HEK293 (cell line): ENCODE results near the gene ARHGAP15.

Source experiments
- CTCF ChIA-PET: fragments of 350-600 bp; formaldehyde crosslinking; extraction: SDS; loops from one replicate; lab custom pipeline; 2021; ENCODE audit warnings: antibody characterized with exemption; lab: Yijun Ruan, JAX
- POLR2A ChIA-PET: fragments of 300-600 bp; formaldehyde crosslinking; extraction: SDS; loops from one replicate; lab custom pipeline; 2020; ENCODE audit warnings: antibody characterized with exemption, inconsistent platforms; lab: Yijun Ruan, JAX
- H3K27ac ChIP-seq: fragments of 200-500 bp; sonication (Bioruptor generic); 2 replicates; pipeline ENCODE4 v1.5.1; 2014; ENCODE audit warnings: low read depth, low read length, control low read depth, inconsistent platforms; ENCODE audit errors: extremely low read depth
- H3K36me3 ChIP-seq, 2 experiments: fragments of 200-500 bp in 1 of 2; sonication (Bioruptor generic) in 1 of 2; 1 replicate in 1 of 2; 2 replicates in 1 of 2; pipeline ENCODE4 v1.5.1; 2014 to 2017; ENCODE audit warnings: inconsistent platforms in 2 of 2, low read length in 2 of 2; ENCODE audit not compliant: control insufficient read depth in 2 of 2, insufficient read depth in 1 of 2
- H3K4me1 ChIP-seq: fragments of 200-500 bp; sonication (Bioruptor generic); 2 replicates; pipeline ENCODE4 v1.5.1; 2014; ENCODE audit warnings: mild to moderate bottlenecking, low read length, inconsistent platforms; ENCODE audit not compliant: control insufficient read depth, insufficient read depth
- H3K4me3 ChIP-seq: 2 replicates; pipeline ENCODE4 v1.5.1; 2011; ENCODE audit warnings: low read depth, mild to moderate bottlenecking, control low read depth, low read length, moderate library complexity
- H3K9me3 ChIP-seq: fragments of 200-500 bp; sonication (Bioruptor generic); 2 replicates; pipeline ENCODE4 v1.5.1; 2014; ENCODE audit warnings: low read depth, low read length, inconsistent platforms; ENCODE audit not compliant: control insufficient read depth, insufficient read depth
- BCL11A ChIP-seq: fragments of 450-650 bp; formaldehyde crosslinking; IDR thresholded peaks from 2 replicates; pipeline ENCODE4 v1.5.1; 2016; ENCODE audit warnings: low read depth, missing biosample characterization, missing genetic modification characterization
- FEZF1 ChIP-seq: fragments of 450-650 bp; formaldehyde crosslinking; IDR thresholded peaks from 2 replicates; pipeline ENCODE4 v1.5.1; 2016; ENCODE audit warnings: missing biosample characterization, missing genetic modification characterization
- INSM2 ChIP-seq: fragments of 450-650 bp; formaldehyde crosslinking; IDR thresholded peaks from 2 replicates; pipeline ENCODE4 v1.5.1; 2016; ENCODE audit warnings: missing biosample characterization, missing genetic modification characterization
- MZF1 ChIP-seq: fragments of 450-650 bp; formaldehyde crosslinking; IDR thresholded peaks from 2 replicates; pipeline ENCODE4 v1.5.1; 2017; ENCODE audit warnings: missing biosample characterization, missing genetic modification characterization, borderline replicate concordance
- PBX3 ChIP-seq: sonication (generic); formaldehyde crosslinking; IDR thresholded peaks from 2 replicates; pipeline ENCODE4 v1.8.1; 2022; ENCODE audit warnings: mild to moderate bottlenecking, moderate library complexity, missing genetic modification reagents
- SALL2 ChIP-seq: fragments of 450-650 bp; formaldehyde crosslinking; IDR thresholded peaks from 2 replicates; pipeline ENCODE4 v1.5.0; 2017; ENCODE audit warnings: missing biosample characterization, mild to moderate bottlenecking, missing genetic modification characterization, borderline replicate concordance
- SETDB1 ChIP-seq: IDR thresholded peaks from one replicate; pipeline ENCODE4 v1.6.1; 2017; ENCODE audit warnings: mild to moderate bottlenecking, low read length, moderate library complexity, mixed read lengths; ENCODE audit not compliant: insufficient read length
- SP3 ChIP-seq: fragments of 450-650 bp; formaldehyde crosslinking; IDR thresholded peaks from 2 replicates; pipeline ENCODE4 v1.5.1; 2016; ENCODE audit warnings: missing biosample characterization, missing genetic modification characterization
- ZBTB1 ChIP-seq: fragments of 450-650 bp; formaldehyde crosslinking; IDR thresholded peaks from 2 replicates; pipeline ENCODE4 v1.5.1; 2016; ENCODE audit warnings: missing biosample characterization, missing genetic modification characterization
- ZBTB21 ChIP-seq: fragments of 450-650 bp; formaldehyde crosslinking; IDR thresholded peaks from 2 replicates; pipeline ENCODE4 v1.5.1; 2017; ENCODE audit warnings: missing biosample characterization, missing genetic modification characterization
- ZFP3 ChIP-seq: fragments of 450-650 bp; formaldehyde crosslinking; IDR thresholded peaks from 2 replicates; pipeline ENCODE4 v1.5.1; 2016; ENCODE audit warnings: low read depth, missing biosample characterization, missing genetic modification characterization
- ZNF10 ChIP-seq: fragments of 450-650 bp; formaldehyde crosslinking; IDR thresholded peaks from 2 replicates; pipeline ENCODE4 v1.5.1; 2017; ENCODE audit warnings: missing biosample characterization, missing genetic modification characterization
- ZNF112 ChIP-seq: fragments of 450-650 bp; formaldehyde crosslinking; IDR thresholded peaks from 2 replicates; pipeline ENCODE4 v1.5.0; 2017; ENCODE audit warnings: missing biosample characterization, missing genetic modification characterization
- ZNF121 ChIP-seq: fragments of 450-650 bp; formaldehyde crosslinking; IDR thresholded peaks from 2 replicates; pipeline ENCODE4 v1.5.1; 2016; ENCODE audit warnings: missing biosample characterization, missing genetic modification characterization
- ZNF132 ChIP-seq: fragments of 450-650 bp; formaldehyde crosslinking; IDR thresholded peaks from 2 replicates; pipeline ENCODE4 v1.5.1; 2017; ENCODE audit warnings: missing biosample characterization, missing genetic modification characterization, borderline replicate concordance
- ZNF146 ChIP-seq: fragments of 450-650 bp; formaldehyde crosslinking; IDR thresholded peaks from 2 replicates; pipeline ENCODE4 v1.5.1; 2016; ENCODE audit warnings: missing biosample characterization, missing genetic modification characterization
- ZNF18 ChIP-seq: fragments of 450-650 bp; formaldehyde crosslinking; IDR thresholded peaks from 2 replicates; pipeline ENCODE4 v1.5.1; 2016; ENCODE audit warnings: missing biosample characterization, missing genetic modification characterization
- ZNF239 ChIP-seq: fragments of 450-650 bp; formaldehyde crosslinking; IDR thresholded peaks from 2 replicates; pipeline ENCODE4 v1.5.1; 2016; ENCODE audit warnings: missing biosample characterization, missing genetic modification characterization
- ZNF248 ChIP-seq: fragments of 450-650 bp; formaldehyde crosslinking; IDR thresholded peaks from 2 replicates; pipeline ENCODE4 v1.5.1; 2017; ENCODE audit warnings: missing biosample characterization, missing genetic modification characterization
- ZNF26 ChIP-seq: fragments of 450-650 bp; formaldehyde crosslinking; IDR thresholded peaks from 2 replicates; pipeline ENCODE4 v1.5.1; 2016; ENCODE audit warnings: missing biosample characterization, missing genetic modification characterization
- ZNF274 ChIP-seq, 2 experiments: fragments of 200-500 bp in 1 of 2; fragments of 450-650 bp in 1 of 2; sonication (Bioruptor generic) in 1 of 2; formaldehyde crosslinking in 1 of 2; IDR thresholded peaks; 2 replicates each; pipeline versions ENCODE4 v1.5.1 to v1.6.1; 2014 to 2016; ENCODE audit warnings: borderline replicate concordance in 1 of 2, inconsistent platforms in 1 of 2, low read length in 1 of 2, missing biosample characterization in 1 of 2, missing genetic modification characterization in 1 of 2
- ZNF350 ChIP-seq: fragments of 450-650 bp; formaldehyde crosslinking; IDR thresholded peaks from 2 replicates; pipeline ENCODE4 v1.5.0; 2017; ENCODE audit warnings: missing biosample characterization, mild to moderate bottlenecking, missing genetic modification characterization
- ZNF394 ChIP-seq: fragments of 450-650 bp; formaldehyde crosslinking; IDR thresholded peaks from 2 replicates; pipeline ENCODE4 v1.5.1; 2016; ENCODE audit warnings: missing biosample characterization, missing genetic modification characterization, mild to moderate bottlenecking, moderate library complexity, borderline replicate concordance
- ZNF501 ChIP-seq: fragments of 450-650 bp; formaldehyde crosslinking; IDR thresholded peaks from 2 replicates; pipeline ENCODE4 v1.5.1; 2016; ENCODE audit warnings: missing biosample characterization, missing genetic modification characterization
- ZNF510 ChIP-seq: fragments of 450-650 bp; formaldehyde crosslinking; IDR thresholded peaks from 2 replicates; pipeline ENCODE4 v1.5.1; 2018; ENCODE audit warnings: mild to moderate bottlenecking, missing genetic modification characterization, missing biosample characterization; ENCODE audit not compliant: insufficient replicate concordance
- ZNF571 ChIP-seq: fragments of 450-650 bp; formaldehyde crosslinking; IDR thresholded peaks from 2 replicates; pipeline ENCODE4 v1.5.0; 2017; ENCODE audit warnings: missing biosample characterization, missing genetic modification characterization
- ZNF654 ChIP-seq: fragments of 450-650 bp; formaldehyde crosslinking; IDR thresholded peaks from 2 replicates; pipeline ENCODE4 v1.5.1; 2016; ENCODE audit warnings: low read depth, missing biosample characterization, missing genetic modification characterization
- ZNF660 ChIP-seq: fragments of 450-650 bp; IDR thresholded peaks from 2 replicates; pipeline ENCODE4 v1.5.1; 2018; ENCODE audit warnings: missing biosample characterization, mild to moderate bottlenecking, missing genetic modification characterization
- ZNF701 ChIP-seq: fragments of 450-650 bp; formaldehyde crosslinking; IDR thresholded peaks from 2 replicates; pipeline ENCODE4 v1.5.1; 2016; ENCODE audit warnings: missing biosample characterization, missing genetic modification characterization
- ZNF776 ChIP-seq: fragments of 450-650 bp; formaldehyde crosslinking; IDR thresholded peaks from 2 replicates; pipeline ENCODE4 v1.5.0; 2017; ENCODE audit warnings: missing biosample characterization, missing genetic modification characterization, borderline replicate concordance
- ZNF830 ChIP-seq: fragments of 450-650 bp; IDR thresholded peaks from 2 replicates; pipeline ENCODE4 v1.5.0; 2018; ENCODE audit warnings: missing biosample characterization, missing genetic modification characterization, low read depth, mild to moderate bottlenecking, moderate library complexity

Gene ARHGAP15

GRCh38 chr2:143622106-143622505 lies 492.9 kb downstream of the ARHGAP15 start:
- no peak overlapping the region for H3K4me3 ChIP-seq
- H3K27ac ChIP-seq: no peak overlapping the region
- H3K9me3 ChIP-seq: no peaks in the 10 kb centered on the region
- no peaks in the 10 kb centered on the region for H3K36me3 ChIP-seq
- no peaks in the 10 kb centered on the region for H3K4me1 ChIP-seq
- ChIA-PET CTCF (no interaction called here), POLR2A (no interaction called here)
- no peak for TF ChIP-seq PBX3 (CRISPR knock-in tag)
- TF ChIP-seq ZNF10: no peak
- TF ChIP-seq SALL2 (tag by site-specific recombination): no peak
- no peak for TF ChIP-seq ZBTB21
- TF ChIP-seq BCL11A (tag by site-specific recombination): no peak
- no peak for TF ChIP-seq ZNF660
- TF ChIP-seq ZNF571 (tag by site-specific recombination): no peak
- no peak for TF ChIP-seq ZNF121 (tag by site-specific recombination)
- TF ChIP-seq ZNF510 (tag by site-specific recombination): no peak
- TF ChIP-seq ZNF26 (tag by site-specific recombination): no peak
- no peak for TF ChIP-seq SP3 (tag by site-specific recombination)
- TF ChIP-seq SETDB1: no peak
- no peak for TF ChIP-seq ZNF132 (tag by site-specific recombination)
- TF ChIP-seq FEZF1 (tag by site-specific recombination): no peak
- no peak for TF ChIP-seq ZNF274 (IDR thresholded peaks at IDR 0.05; ENCODE audit: low read length)
- TF ChIP-seq ZNF274 (tag by site-specific recombination; IDR thresholded peaks at IDR 0.05; ENCODE audit: borderline replicate concordance): no peak
- TF ChIP-seq ZNF501 (tag by site-specific recombination): no peak
- no peak for TF ChIP-seq ZNF830

- ChIA-PET CTCF (interaction anchor here (0.7 kb wide), 2 partner anchors 36 to 118 kb away, joined by 3 read pairs; no protein-coding TSS in a partner anchor), POLR2A (no interaction called here)
- no peaks in the 10 kb centered on the region for H3K9me3 ChIP-seq
- no peaks in the 10 kb centered on the region for H3K36me3 ChIP-seq
- H3K27ac ChIP-seq: no peak overlapping the region
- H3K4me3 ChIP-seq: no peak overlapping the region
- H3K4me1 ChIP-seq: no peaks in the 10 kb centered on the region
- TF ChIP-seq ZNF654 (no peak), ZNF112 (no peak), ZNF248 (tag by site-specific recombination) (no peak), MZF1 (no peak), ZNF701 (tag by site-specific recombination) (no peak), ZNF146 (no peak), ZNF394 (tag by site-specific recombination) (no peak), ZNF776 (tag by site-specific recombination) (no peak), INSM2 (no peak), ZNF18 (tag by site-specific recombination) (no peak), ZFP3 (tag by site-specific recombination) (no peak), ZNF350 (tag by site-specific recombination) (no peak), ZBTB1 (tag by site-specific recombination) (no peak), ZNF239 (no peak)
These were observed 494.2 kb downstream of the ARHGAP15 start for GRCh38 chr2:143623231-143623908.
